NCI-H446 (cell line): Measurements from ENCODE around the gene GLYAT.
"Not testable (repeated sequence)": the region's sequence is repeated elsewhere in the genome, so short reads cannot be mapped to it uniquely, and the experiment has no call there.

ENCODE experiments used
- DNase-seq, 2 experiments: peaks; one replicate each; lab custom pipeline; 2025; lab: John Stamatoyannopoulos, UW

The GLYAT gene

DNA sequence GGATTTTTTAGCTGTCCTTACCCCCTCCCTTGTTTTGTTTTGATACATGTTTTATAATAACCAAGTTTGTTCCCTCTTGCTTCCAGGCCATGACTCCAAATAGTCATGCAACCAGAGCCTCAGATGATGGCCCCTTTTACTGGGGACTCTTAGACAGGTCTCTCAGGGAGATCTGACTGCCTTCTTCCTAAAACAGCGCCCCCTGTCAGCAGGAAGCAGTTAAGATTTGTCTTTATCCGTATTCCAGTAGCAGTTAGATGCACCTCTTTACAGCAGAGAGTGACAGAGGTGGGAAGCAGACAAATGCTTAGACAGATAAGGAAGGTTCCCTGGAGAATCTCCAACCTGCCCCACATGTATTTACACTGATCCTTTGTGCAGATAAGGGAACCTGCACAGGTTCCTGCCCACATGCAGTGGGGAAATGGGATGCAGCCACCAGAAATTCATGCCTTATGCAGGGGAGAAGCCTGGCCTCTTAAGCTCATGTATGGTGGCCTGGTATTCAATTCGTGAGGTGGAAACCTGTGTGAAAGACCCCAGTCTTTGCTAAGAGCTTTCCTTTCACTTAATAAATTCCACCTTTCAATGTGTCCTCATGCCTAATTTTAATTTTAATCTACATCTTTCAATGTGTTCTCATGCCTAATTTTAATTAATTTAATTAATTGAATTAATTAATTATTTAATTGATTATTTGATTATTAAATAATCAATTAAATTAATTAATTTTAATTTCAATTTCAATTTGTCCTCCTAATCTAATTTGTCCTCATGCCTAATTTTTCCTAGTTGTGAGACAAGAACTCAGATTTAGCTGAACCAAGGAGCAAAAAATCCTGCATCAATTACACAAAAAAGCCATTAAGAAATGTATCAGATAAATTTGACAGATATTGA, 11.5 kb upstream of the GLYAT start:
- no peak for DNase-seq

GRCh38 chr11:58742140-58742539, 10.4 kb upstream of the GLYAT start:
- DNase-seq = no peak

GRCh38 chr11:58741127-58741526, 9.4 kb upstream of the GLYAT start:
- no peak for DNase-seq

DNA sequence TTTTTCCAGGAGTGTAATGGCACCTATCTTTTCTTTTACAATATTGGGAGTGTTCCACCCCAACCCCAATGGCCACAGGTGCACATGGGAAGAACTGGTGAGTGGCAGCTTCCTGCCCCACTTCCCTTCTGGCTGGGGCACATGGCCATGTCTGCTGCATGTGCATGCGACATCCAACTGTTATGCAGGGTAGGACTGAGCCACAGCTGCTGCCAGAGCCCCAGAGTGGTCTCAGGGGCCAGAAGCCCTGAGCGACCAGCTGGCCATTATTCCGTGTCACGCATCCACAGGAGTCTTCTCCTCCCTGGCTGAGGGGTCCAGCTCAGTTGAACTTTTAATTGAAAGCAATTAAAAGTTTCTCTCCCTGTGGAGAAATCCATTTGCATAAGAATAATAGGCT, 8.7 kb upstream of the GLYAT start:
- no peak for DNase-seq

DNA sequence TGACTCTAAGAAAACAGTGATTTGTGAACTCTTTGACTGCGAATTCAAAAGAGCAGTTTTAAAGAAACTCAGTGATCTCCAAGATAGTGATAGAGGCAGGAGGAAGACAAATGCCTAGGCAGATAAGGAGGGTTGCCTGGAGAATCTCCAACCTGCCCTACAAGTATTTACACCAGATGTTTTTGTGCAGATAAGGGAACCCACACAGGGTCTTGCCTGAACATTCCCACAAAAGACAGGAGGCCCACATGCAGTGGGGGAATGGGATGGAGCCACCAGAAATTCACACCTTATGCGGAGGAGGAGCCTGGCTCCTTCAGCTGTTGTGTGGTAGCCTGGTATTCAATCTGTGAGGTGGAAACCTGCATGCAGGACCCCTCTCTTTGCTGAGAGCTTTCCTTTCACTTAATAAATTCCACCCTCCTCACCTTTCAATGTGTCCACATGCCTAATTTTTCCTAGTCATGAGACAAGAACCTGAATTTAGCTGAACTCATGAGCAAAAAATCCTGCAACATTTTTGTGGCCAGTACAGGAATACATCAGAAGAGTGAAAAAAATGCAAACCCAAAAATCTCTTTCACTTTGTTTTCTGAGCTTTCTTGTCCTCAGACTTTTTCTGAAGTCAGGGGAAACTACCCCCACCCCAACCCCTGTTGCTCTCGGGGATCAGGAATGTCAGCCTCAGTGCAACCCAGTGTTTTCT, 8.1 kb upstream of the GLYAT start:
- DNase-seq = no peak

- no peak for DNase-seq
Observed at GRCh38 chr11:58734681-58735490, 3.1 kb upstream of the GLYAT start.

DNA sequence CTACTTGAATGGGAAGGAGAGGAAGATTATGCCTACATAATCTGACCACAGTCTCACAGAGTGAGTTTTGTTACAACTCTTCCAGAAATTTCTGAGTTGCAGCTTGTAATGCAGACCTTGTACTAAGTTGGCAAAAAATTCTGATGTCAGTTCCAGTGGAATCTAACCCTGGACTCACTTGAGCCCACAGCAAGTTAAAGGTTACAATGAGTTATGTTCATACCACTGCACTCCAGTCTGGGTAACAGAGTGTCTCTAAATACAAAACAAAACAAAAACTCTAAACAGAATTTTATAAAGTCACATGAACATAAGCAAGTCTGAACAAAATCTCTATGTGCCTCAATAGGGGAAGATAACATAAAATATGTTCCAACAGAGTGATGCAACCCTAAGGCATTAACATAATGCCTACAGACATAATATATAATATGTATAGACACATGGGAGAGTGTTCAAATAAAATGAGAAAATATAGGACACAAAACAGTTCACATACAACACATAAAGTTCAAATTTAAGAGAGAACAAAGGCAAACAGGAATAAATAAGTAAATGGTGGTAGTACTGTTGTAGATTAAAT, 1.1 kb downstream of the GLYAT start:
- DNase-seq = no peak

- DNase-seq = no peak
Observed at GRCh38 chr11:58727415-58727797, 4.3 kb downstream of the GLYAT start.

DNA sequence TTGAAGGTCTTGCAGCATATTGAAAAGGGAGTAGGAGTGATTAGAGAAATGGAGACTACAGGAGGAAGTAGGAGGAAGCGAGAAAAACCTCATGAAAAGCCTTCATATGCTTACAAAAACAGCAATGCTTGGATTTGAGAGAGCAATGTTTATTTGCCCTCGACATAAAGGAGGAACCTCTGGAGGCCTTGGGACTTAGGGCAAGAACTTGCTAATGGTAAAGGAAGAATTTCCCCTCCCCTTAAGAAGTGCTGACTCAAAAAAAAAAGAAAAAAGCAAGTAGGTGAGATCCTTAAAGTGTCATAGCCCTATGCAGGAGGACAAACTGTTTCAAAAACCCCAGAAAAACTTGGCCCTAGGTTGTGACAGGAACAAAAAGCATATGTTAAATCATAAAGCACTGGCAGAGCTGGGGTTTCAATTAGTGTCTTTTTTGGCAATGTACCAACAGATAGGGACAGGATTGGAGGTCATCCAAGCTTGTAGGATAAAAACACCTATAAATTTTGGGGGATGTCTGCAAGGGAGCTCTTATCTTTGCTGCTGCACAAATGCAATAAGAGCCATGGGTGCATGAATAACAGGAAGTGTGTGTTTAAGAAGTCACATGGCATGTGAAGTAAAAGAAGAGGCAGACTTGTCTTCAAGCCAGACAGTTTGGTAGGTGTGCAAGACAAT, 4.9 kb downstream of the GLYAT start:
- no peak for DNase-seq

- no peak for DNase-seq
Observed at GRCh38 chr11:58719406-58720117, 12.2 kb downstream of the GLYAT start.

DNA sequence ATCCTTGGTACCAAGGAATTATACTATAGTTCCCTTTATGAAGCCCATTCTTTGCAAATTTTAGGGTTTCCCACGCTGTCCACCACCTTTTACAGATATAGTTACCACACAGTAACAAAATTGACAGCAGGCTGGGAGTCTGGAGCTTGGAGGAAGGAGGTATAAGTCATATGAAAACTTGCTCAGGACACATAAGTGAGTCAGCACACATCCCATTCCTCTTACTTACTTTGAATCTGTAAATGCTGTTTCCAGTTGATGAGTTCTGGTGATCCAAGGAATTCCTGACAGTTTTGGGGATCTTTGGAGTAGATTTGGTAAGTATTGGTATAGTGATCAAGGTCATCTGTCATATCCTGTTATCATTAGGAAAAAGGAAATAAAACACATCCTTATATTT, 19.2 kb downstream of the GLYAT start:
- no peak for DNase-seq

- no peak for DNase-seq
Observed at GRCh38 chr11:58711832-58712231, 19.9 kb downstream of the GLYAT start.

- no peak for DNase-seq
Observed at GRCh38 chr11:58707767-58708166, 24.0 kb downstream of the GLYAT start.

- DNase-seq = not testable (repeated sequence)
Observed at GRCh38 chr11:58696825-58697224, 34.9 kb downstream of the GLYAT start.

GRCh38 chr11:58693026-58693425, 38.7 kb downstream of the GLYAT start:
- DNase-seq = no peak

- DNase-seq = no peak
Observed at GRCh38 chr11:58691675-58692074, 40.1 kb downstream of the GLYAT start.

- no peak for DNase-seq
Observed at GRCh38 chr11:58688789-58689503, 42.8 kb downstream of the GLYAT start.

- DNase-seq = no peak
Observed at GRCh38 chr11:58685973-58686722, 45.6 kb downstream of the GLYAT start.

DNA sequence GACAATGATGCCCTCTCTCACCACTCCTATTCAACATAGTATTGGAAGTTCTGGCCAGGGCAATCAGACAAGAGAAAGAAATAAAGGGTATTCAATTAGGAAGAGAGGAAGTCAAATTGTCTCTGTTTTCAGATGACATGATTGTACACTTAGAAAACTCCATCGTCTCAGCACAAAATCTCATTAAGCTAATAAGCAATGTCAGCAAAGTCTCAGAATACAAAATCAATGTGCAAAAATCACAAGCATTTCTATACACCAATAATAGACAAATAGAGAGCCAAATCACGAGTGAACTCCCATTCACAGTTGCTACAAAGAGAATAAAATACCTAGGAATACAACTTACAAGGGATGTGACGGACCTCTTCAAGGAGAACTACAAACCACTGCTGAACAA, 49.1 kb downstream of the GLYAT start:
- DNase-seq = not testable (repeated sequence)
